Heart left ventricle (tissue), 13 donors: ENCODE measurements around the gene KLHL6.

Source experiments
- POLR2A ChIP-seq, 2 donors: fragments of 450-650 bp; IDR thresholded peaks; one replicate each; pipeline ENCODE4 v1.6.1; 2017; ENCODE audit warnings: antibody characterized with exemption in 2 of 2, mild to moderate bottlenecking in 2 of 2, moderate library complexity in 2 of 2
- TF ChIP-seq, protein P1 (sequence below), 12 donors: fragments of 200-600 bp; sonication (generic) in 4 of 12; IDR thresholded peaks; one replicate each; pipeline versions ENCODE4 v1.5.0 to v1.8.0; 2018 to 2022; ENCODE audit warnings: antibody characterized with exemption in 12 of 12, mild to moderate bottlenecking in 5 of 12
- donor health status: ischemic (EF 13 %, LVEDD 7.1; RV severe dilation, severe dysfunction).
- donor health status: DM: no; HTN: yes; CAD: no.
- donor health status: DM: no; HTN: no; CAD: no.
- donor health status: ischemic (EF 25% LVEDD 6.9; RV normal size, moderate dysfunction).
- donor health status: ischemic (EF 25% LVEDD 5.7; RV mildly dilated, moderate dysfunction).
- donor health status: ischemic (EF 35%, LVEDD 5.7; RV mildly dilated, moderate dysfunction).
- donor health status: nonischemic (EF 11% LVEDD 7.7; RV severe dilation, severe dysfunction).
- donor health status: DM: yes; HTN: yes; CAD: no.
- donor health status: PGD.
- donor health status: ischemic (EF 29% LVEDD 5.4; RV normal size, mild dysfunction).
- donor health status: nonischemic (EF 23%, LVEDD 6.1; RV moderate dilation, normal function).

DNA sequence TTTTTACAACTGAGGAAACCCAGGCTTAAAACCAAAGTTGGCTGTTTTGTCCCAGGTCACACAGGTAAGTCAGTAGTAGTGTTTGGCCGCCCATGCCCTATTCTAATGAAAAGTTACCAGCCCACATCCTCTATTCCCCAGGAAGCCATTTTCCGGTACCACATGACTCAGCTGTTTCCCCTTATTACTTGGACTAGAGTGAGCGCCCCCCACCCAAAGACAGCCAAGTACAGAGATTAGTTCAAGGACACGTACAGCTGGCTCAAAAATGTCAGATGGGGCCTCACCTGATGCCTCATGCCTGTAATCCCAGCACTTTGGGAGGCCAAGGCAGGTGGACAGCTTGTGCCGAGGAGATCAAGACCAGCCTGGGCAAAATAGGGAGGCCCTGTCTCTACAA, 8.5 kb upstream of the KLHL6 start:
- no peak for TF ChIP-seq POLR2A (IDR thresholded peaks at IDR 0.05)
- TF ChIP-seq, protein P1, sequence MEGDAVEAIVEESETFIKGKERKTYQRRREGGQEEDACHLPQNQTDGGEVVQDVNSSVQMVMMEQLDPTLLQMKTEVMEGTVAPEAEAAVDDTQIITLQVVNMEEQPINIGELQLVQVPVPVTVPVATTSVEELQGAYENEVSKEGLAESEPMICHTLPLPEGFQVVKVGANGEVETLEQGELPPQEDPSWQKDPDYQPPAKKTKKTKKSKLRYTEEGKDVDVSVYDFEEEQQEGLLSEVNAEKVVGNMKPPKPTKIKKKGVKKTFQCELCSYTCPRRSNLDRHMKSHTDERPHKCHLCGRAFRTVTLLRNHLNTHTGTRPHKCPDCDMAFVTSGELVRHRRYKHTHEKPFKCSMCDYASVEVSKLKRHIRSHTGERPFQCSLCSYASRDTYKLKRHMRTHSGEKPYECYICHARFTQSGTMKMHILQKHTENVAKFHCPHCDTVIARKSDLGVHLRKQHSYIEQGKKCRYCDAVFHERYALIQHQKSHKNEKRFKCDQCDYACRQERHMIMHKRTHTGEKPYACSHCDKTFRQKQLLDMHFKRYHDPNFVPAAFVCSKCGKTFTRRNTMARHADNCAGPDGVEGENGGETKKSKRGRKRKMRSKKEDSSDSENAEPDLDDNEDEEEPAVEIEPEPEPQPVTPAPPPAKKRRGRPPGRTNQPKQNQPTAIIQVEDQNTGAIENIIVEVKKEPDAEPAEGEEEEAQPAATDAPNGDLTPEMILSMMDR (IDR thresholded peaks at IDR 0.05): no peak
